Measurements from ENCODE around the gene LMAN2.
"Not testable (repeated sequence)": the region's sequence is repeated elsewhere in the genome, so short reads cannot be mapped to it uniquely, and the experiment has no call there.

LMAN2 gene

GRCh38 chr5:177344891-177345290, 6.6 kb downstream of the LMAN2 start:
- DNase-seq: no peak

DNA sequence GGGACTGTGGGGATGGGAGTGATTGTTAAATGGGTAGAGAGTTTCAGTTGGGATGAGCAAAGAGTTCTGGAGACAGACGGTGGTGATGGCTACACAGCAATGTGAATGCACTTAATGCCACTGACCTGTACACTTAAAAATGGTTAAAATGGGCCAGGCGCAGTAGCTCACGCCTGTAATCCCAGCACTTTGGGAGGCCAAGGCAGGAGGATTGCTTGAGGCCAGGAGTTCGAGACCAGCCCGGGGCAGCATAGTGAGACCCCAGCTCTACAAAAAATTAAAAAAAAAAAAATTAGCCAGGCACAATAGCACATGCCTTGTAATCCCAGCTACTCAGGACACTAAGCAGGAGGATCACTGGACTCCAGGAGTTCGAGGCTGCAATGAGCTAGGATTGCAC, 7.7 kb downstream of the LMAN2 start:
- DNase-seq: no peak

DNA sequence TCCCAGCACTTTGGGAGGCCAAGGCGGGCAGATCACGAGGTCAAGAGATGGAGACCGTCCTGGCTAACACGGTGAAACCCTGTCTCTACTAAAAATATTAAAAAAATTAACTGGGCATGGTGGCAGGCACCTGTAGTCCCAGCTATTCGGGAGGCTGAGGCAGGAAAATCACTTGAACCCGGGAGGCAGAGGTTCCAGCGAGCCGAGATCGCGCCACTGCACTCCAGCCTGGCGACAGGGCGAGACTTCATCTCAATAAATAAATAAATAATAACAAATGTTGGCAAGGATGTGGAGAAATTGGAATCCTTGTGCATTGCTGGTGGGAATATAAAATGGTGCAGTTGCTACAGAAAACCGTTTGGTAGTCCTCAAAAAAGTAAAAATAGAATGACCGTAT, 8.5 kb downstream of the LMAN2 start:
- DNase-seq: not testable (repeated sequence)

GRCh38 chr5:177339107-177339638, 12.3 kb downstream of the LMAN2 start:
- DNase-seq: no peak

- no peak for DNase-seq
These were observed 13.0 kb downstream of the LMAN2 start for GRCh38 chr5:177338251-177339106.

GRCh38 chr5:177336603-177337494, 14.6 kb downstream of the LMAN2 start:
- no peak for DNase-seq

DNA sequence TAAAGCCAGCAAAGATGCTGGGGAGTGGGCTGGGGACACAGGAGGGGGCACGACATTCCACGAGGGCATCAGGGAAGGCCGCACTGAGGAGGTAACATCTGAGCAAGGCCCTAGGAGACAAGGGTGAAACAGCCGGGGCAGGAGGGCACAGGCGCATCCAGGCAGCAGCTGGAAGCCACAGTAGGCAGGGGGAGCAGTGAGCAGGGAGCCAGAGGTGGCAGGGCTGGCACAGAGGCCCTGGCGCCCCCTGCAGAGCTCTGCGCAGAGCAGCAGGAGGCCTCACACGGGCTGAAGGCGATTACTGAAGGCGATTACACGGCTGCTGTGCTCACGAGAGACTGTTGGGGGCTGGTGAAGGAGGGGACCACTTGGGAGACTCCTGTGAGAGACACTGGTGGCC, 15.4 kb downstream of the LMAN2 start:
- DNase-seq: peak; percentile 17

DNA sequence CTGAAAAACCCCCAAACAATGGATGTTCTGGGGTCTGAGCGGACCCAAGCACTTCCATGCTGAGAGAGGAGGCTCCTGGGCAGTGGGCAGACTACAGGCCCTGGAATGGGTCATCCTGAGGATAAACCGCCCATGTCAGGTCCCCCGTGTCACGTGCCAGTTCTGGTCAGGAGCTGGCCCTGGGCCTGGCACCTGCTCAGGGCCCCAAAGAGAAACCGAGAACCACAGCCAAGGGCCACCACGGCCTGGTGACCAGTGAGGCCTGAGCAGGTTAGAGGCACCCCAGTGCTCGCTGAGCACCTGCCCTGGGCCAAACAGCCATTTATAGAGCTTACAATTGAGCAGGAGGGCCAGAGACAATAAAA, 15.8 kb downstream of the LMAN2 start:
- no peak for DNase-seq

DNA sequence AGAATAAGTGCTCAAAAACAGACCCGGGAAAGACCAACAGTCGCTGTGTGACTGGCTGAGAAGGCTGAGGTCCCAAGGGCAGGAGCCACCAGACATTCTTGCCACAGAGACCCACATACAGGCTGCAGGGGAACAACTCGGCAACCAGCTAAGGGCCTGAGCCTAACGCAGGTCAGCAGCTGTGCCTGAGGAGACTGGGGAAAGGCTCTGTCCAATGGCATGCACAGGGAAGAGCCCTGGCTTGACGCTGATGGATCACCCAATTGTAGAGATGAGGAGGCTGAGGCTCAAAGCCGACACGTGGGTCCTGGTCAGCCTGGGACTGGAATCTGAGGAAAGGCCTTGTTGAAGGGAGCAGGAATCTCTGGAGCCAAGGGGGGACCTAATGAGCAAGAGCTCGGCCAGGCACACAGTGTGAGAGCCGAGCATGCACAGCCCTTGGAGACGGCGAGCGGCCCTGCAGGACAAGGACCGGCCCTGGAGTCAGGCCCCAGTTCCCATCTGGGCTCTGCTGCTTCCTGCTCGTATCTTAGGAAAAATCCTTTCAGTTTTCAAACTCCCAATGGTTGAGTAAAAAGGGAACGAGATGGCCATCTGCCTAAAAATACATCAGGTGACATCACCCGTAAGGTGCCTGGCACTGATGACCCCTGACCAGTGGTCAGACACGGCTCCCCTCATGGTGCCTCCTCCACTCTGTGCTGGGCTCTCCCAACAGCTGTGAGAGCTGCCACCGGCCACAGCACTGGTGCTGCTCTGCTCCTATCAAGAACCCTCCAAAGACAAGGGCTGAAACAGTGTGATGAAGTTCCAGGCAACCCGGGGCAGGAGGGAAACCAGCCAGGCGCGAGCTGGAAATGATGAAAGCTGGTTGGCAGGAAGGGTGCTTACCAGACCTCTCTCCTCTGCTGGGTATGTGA, 16.4 kb downstream of the LMAN2 start:
- DNase-seq: no peak

- no peak for DNase-seq
These were observed 17.3 kb downstream of the LMAN2 start for GRCh38 chr5:177334155-177334551.

DNA sequence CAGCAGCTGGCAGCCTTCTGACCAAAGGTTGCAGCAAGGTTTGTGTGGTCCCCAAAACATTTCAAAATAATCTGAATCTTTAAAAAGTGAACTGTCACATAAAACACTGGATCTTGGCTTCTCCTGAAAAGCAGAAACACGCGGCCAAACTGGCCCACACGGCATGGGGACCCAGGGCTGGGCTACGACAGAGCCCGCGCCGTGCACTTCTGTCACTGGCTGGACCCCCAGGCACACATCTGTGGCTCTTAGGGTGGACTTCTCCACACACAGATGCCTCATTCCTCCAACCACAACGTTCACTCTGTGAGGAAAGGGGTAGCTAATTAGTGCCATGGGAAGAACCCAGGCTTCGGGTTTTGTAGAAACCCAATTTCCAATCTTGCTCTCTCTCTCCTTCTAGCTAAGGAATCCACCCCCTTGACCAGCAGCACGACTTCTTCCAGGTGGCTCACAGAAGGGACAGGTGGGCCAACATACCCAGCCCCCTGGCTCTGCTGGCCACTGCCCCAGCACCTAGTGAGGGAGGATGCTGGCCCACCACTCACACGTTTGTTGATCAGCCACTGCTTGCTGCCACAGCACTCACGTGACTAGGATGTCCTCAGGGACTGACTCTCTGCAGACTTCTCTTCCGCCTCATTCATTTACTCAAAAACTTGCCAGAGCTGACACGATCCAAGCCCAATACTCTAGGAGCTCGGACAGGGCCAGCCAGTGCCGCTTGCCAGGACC, 17.9 kb downstream of the LMAN2 start:
- DNase-seq: no peak

GRCh38 chr5:177332896-177333260, 18.6 kb downstream of the LMAN2 start:
- no peak for DNase-seq

DNA sequence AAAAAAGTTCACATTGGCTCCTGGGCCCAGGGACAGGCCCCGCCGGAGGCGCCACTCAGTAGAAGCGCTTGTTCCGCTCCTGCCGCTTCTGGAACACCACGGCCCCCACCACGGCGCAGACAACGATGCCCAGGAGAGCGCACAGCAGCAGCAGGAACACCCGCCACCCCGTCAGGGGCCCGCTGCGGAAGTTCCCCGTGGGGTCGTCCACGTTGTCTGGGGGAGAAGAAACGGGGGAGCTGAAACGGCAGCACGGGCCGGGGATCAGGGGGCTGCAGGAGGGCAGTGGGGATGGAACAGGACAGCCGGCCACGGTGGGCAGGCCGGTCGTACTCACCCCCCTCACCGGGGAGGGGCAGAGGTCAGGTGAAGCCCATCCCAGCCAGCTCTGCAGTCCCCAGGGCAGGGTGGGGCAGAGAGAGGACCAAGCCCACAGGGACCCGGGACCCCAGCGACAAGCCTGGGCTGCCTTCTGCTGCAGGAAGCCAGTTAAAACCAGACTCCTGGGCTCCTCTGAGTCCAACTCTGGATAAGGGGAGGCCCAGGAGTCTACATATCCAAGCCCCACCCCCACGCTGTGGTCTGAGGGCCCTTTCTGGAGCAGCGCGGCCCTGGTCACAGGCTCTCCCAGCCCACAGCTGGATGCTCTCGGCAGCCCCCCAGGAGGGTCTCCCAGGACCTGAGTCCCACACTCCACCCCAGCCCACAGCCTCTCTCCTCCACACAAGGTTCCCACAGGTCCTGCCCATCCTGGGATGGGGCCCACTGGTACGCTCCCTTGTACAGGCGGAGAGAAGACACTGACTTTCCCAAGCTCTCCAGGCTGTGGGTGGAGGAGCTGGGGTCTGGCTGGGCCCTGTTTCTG, 19.2 kb downstream of the LMAN2 start:
- no peak for DNase-seq

DNA sequence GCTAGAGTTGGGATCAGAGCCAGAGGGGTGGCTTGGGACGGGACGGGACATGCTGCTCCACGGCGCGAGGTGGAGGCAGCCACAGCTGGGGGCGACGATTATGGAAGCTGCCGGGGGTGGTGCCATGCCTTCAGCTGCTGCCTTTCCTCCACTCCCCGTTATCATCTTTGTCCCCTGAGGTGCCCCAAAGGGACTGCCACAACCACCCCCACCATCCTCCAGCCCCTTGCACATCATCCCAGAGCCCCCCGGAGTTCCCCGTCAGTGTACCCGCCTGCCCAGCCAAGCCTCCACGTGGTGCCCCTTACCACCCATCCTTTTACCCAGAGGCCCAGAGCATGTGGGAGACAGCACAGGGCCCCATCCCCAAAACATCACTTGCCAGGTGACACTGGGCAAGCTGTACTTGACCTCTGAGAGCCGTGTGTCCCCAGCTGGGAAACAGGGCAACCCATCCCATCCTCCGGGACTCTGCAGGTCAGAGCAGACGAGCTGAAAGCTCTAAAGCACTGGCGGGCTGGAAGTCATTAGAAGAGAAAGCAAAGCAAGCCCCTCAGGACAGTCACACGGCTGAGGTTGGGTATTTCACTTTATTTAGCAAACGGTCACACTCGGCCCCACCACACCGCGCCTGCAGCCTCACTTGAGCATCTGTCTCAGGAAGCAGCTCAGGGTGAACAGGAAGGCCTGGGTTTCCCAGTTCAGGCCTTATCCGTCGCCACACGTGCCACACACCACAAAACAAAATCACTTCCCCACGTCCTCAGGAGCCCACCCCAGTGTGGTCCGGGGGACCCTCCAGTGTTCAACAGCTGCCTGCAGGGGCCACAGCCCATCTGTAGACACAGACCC, 20.3 kb downstream of the LMAN2 start:
- DNase-seq: no peak

GRCh38 chr5:177329883-177330282, 21.6 kb downstream of the LMAN2 start:
- no peak for DNase-seq

GRCh38 chr5:177328545-177329231, 22.8 kb downstream of the LMAN2 start:
- no peak for DNase-seq

DNA sequence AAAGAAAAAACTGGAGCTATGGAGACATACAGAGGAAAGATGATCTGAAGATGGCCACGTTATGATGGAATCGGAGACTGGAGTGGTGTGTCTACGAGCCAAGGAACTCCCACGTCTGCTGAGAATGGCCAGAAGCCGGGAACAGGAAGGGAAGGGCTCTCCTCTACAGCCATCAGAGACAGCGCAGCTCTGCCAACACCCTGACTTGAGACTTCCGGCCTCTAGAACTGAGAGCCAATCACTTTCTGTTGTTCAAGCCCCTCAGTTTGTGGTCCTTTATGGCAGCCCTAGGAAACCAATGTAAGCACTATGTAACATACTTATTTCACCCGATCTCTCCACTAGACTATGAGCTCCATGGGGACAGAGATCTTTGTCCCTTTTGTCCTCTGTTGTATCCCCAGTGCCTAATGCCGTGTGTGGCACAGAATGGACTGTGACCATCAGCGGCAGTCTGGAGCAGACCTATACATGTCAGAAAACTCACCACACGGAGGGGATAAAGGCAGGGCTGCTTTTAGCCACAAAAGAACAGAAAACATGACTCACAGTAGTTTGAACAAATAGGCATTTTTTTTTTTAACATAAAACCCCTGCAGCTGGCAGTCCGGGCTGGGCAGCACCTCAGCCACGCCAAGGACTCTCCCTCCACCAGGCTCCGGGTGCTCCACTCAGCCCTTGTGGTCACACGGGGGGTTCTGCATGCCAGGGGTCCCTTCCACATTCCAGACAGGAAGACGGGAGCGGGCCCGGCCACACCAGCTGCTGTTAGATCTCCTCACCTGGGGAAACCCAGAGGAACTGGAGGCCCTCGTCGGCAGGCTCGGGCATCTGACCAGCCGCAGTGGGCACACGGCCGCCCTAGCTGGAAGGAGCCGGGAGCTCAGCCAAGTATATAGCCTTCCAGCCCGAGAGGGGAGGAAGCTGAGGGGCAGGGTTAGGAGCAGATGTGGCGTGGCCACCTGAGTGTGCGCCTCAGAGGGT, 23.6 kb downstream of the LMAN2 start:
- no peak for DNase-seq

DNA sequence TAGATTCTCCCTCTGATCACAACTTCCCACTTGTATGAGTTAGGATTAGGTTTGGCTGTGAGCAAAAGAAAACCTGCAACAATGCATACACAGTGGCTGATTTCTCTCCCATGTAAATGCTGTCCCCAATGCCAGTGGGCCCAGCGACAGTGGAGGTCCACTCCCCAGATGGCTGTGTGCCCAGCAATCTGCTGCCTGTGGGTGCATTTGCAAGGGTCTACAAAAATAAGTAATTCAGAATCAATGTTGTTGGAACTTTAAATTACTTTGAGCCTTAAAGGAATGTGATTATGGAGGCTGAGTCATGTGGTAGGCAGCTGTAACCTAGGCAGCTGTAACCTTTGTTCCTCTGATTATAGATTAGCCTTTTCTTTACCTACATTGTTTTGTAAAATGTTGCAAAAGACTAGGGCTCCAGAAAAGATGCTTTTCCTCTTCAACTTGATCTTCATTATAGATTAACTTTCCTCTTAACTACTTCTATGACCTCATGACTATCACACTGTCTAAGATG, 25.5 kb downstream of the LMAN2 start:
- DNase-seq: no peak

All from CD4-positive, alpha-beta T cell treated with Interleukin-17A for 4 hours (primary cell).